ENCODE data around the gene OPRM1. TPM values are rescaled to one million over a fixed set of nuclear protein-coding genes. Genes with fewer than 3 reads are reported as not detected.

OPRM1 gene
- total RNA-seq, 1 donor from 2014 or later: not detected

DNA sequence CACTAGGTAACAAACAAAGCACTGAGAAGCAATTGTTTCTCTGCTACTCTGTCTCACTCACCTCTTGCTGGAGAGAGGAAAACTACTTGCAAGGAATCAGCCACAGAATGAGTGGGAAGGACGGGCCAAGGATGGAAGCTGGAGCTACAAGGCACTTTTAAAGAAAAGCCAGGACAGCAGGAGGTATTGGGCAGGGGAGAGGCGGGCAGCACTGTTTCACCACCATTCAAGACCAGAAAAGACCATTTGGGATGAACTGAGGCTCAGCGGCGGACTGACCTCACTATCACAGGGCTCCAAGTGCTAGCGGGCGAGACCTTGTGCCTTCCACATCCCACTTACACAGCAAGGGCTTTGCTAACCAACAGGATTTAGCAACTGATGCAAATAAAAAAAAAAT, 180.2 kb downstream of the OPRM1 start:
- peaks cover 2% of the 10 kb centered on the region for H3K27me3 ChIP-seq (ENCODE audit: insufficient read depth, low read length)
- Mint-ChIP-seq H3K36me3 (ENCODE audit: low read depth, unreplicated experiment) (no peaks in the 10 kb centered on the region), H3K4me3 (ENCODE audit: unreplicated experiment) (no peak overlapping the region), H3K27me3 (ENCODE audit: low read depth, unreplicated experiment) (peaks cover 3% of the 10 kb centered on the region), H3K9me3 (ENCODE audit: unreplicated experiment) (no peaks in the 10 kb centered on the region), H3K27ac (ENCODE audit: unreplicated experiment) (no peak overlapping the region), H3K4me1 (ENCODE audit: low read depth, unreplicated experiment) (peaks cover 8% of the 10 kb centered on the region)
- H3K4me3 ChIP-seq (ENCODE audit: insufficient read depth, low read depth, low read length): no peak overlapping the region
- H3K9me3 ChIP-seq (ENCODE audit: insufficient read depth, low read depth, low read length): no peaks in the 10 kb centered on the region
- no peak overlapping the region for H3K9ac ChIP-seq (ENCODE audit: low read length)
- no peaks in the 10 kb centered on the region for H4K20me1 ChIP-seq (ENCODE audit: insufficient read depth, low read length)
- no peak overlapping the region for H3K27ac ChIP-seq (ENCODE audit: low read depth, low read length)
- H2AFZ ChIP-seq (ENCODE audit: low read depth, low read length): no peak overlapping the region
- no peak for FAIRE-seq
- no peaks in the 10 kb centered on the region for H3K79me2 ChIP-seq (ENCODE audit: insufficient read depth, low read length)
- no peaks in the 10 kb centered on the region for H3K4me1 ChIP-seq (ENCODE audit: insufficient read depth, low read length)
- no peak for TF ChIP-seq EZH2 (IDR thresholded peaks at IDR 0.05; ENCODE audit: insufficient read depth, low read length)
- TF ChIP-seq, protein P1, sequence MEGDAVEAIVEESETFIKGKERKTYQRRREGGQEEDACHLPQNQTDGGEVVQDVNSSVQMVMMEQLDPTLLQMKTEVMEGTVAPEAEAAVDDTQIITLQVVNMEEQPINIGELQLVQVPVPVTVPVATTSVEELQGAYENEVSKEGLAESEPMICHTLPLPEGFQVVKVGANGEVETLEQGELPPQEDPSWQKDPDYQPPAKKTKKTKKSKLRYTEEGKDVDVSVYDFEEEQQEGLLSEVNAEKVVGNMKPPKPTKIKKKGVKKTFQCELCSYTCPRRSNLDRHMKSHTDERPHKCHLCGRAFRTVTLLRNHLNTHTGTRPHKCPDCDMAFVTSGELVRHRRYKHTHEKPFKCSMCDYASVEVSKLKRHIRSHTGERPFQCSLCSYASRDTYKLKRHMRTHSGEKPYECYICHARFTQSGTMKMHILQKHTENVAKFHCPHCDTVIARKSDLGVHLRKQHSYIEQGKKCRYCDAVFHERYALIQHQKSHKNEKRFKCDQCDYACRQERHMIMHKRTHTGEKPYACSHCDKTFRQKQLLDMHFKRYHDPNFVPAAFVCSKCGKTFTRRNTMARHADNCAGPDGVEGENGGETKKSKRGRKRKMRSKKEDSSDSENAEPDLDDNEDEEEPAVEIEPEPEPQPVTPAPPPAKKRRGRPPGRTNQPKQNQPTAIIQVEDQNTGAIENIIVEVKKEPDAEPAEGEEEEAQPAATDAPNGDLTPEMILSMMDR (IDR thresholded peaks at IDR 0.05; ENCODE audit: insufficient read depth, low read depth, low read length): no peak
- H3K4me2 ChIP-seq (ENCODE audit: low read length): no peak overlapping the region
- no peaks in the 10 kb centered on the region for H3K36me3 ChIP-seq (ENCODE audit: insufficient read depth, low read length)
- no peak for DNase-seq (ENCODE audit: low read depth)

DNA sequence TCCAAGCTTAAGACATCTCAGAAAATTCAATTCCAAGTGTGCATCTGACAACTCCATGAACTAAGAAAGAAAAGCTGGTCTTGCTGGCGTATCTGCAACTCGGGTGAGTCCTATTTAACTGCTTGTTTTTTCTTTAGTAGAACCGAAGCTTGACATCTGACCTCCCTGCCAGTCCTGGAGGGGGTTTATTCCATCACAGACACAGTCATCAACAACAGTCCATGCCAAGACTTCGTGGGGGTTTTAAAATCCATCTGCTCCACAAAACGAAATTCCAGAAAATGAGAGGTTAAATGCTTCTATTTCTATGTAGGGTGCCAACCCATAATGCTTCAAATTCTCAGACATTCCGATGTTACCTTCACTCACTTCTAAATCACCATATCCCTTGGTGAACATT, 183.7 kb downstream of the OPRM1 start:
- Histone ChIP-seq H3K9ac (ENCODE audit: low read length) (no peak overlapping the region), H3K9me3 (ENCODE audit: insufficient read depth, low read depth, low read length) (no peaks in the 10 kb centered on the region), H3K4me1 (ENCODE audit: insufficient read depth, low read length) (no peaks in the 10 kb centered on the region), H3K36me3 (ENCODE audit: insufficient read depth, low read length) (no peaks in the 10 kb centered on the region), H4K20me1 (ENCODE audit: insufficient read depth, low read length) (no peaks in the 10 kb centered on the region), H3K27ac (ENCODE audit: low read depth, low read length) (no peak overlapping the region), H3K79me2 (ENCODE audit: insufficient read depth, low read length) (no peaks in the 10 kb centered on the region), H2AFZ (ENCODE audit: low read depth, low read length) (no peak overlapping the region), H3K4me2 (ENCODE audit: low read length) (no peak overlapping the region), H3K27me3 (ENCODE audit: insufficient read depth, low read length) (peaks cover 2% of the 10 kb centered on the region), H3K4me3 (ENCODE audit: insufficient read depth, low read depth, low read length) (no peak overlapping the region)
- peaks cover 8% of the 10 kb centered on the region for H3K4me1 Mint-ChIP-seq (ENCODE audit: low read depth, unreplicated experiment)
- no peak for FAIRE-seq
- peaks cover 3% of the 10 kb centered on the region for H3K27me3 Mint-ChIP-seq (ENCODE audit: low read depth, unreplicated experiment)
- no peak for DNase-seq (ENCODE audit: low read depth)
- no peaks in the 10 kb centered on the region for H3K36me3 Mint-ChIP-seq (ENCODE audit: low read depth, unreplicated experiment)
- H3K4me3 Mint-ChIP-seq (ENCODE audit: unreplicated experiment): no peak overlapping the region
- no peak overlapping the region for H3K27ac Mint-ChIP-seq (ENCODE audit: unreplicated experiment)
- TF ChIP-seq, protein P1 (IDR thresholded peaks at IDR 0.05; ENCODE audit: insufficient read depth, low read depth, low read length): no peak
- no peak for TF ChIP-seq EZH2 (IDR thresholded peaks at IDR 0.05; ENCODE audit: insufficient read depth, low read length)
- H3K9me3 Mint-ChIP-seq (ENCODE audit: unreplicated experiment): no peaks in the 10 kb centered on the region

DNA sequence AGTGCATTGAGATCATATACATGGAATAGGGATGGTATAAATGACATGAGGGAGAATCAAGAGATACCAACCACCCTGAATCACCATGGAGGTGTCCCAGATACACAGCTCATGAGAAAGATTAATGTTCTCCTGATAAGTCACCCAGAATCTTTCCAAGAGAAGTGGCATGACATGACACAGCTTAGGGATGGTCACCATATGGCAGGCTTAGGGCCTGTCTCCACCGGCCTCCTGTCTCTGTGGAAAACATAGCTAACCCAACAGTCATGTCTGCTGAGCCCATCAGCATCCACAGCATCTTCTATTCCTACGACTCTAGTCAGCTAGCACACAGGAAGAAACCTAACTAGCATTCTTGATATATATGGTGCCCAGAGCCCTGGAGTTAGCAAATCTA, 184.3 kb downstream of the OPRM1 start:
- H3K4me1 Mint-ChIP-seq (ENCODE audit: low read depth, unreplicated experiment): peaks cover 4% of the 10 kb centered on the region
- H3K27ac Mint-ChIP-seq (ENCODE audit: unreplicated experiment): no peak overlapping the region
- H3K36me3 Mint-ChIP-seq (ENCODE audit: low read depth, unreplicated experiment): no peaks in the 10 kb centered on the region
- FAIRE-seq (no peak), DNase-seq (ENCODE audit: low read depth) (no peak)
- H3K27ac ChIP-seq (ENCODE audit: low read depth, low read length): no peak overlapping the region
- no peaks in the 10 kb centered on the region for H4K20me1 ChIP-seq (ENCODE audit: insufficient read depth, low read length)
- peaks cover 3% of the 10 kb centered on the region for H3K27me3 Mint-ChIP-seq (ENCODE audit: low read depth, unreplicated experiment)
- TF ChIP-seq EZH2 (IDR thresholded peaks at IDR 0.05; ENCODE audit: insufficient read depth, low read length): no peak
- TF ChIP-seq, protein P1 (IDR thresholded peaks at IDR 0.05; ENCODE audit: insufficient read depth, low read depth, low read length): no peak
- H2AFZ ChIP-seq (ENCODE audit: low read depth, low read length): no peak overlapping the region
- H3K79me2 ChIP-seq (ENCODE audit: insufficient read depth, low read length): no peaks in the 10 kb centered on the region
- H3K36me3 ChIP-seq (ENCODE audit: insufficient read depth, low read length): no peaks in the 10 kb centered on the region
- no peaks in the 10 kb centered on the region for H3K9me3 ChIP-seq (ENCODE audit: insufficient read depth, low read depth, low read length)
- no peak overlapping the region for H3K4me2 ChIP-seq (ENCODE audit: low read length)
- no peaks in the 10 kb centered on the region for H3K9me3 Mint-ChIP-seq (ENCODE audit: unreplicated experiment)
- H3K4me1 ChIP-seq (ENCODE audit: insufficient read depth, low read length): no peaks in the 10 kb centered on the region
- H3K4me3 Mint-ChIP-seq (ENCODE audit: unreplicated experiment): no peak overlapping the region
- H3K9ac ChIP-seq (ENCODE audit: low read length): no peak overlapping the region
- peaks cover 2% of the 10 kb centered on the region for H3K27me3 ChIP-seq (ENCODE audit: insufficient read depth, low read length)
- H3K4me3 ChIP-seq (ENCODE audit: insufficient read depth, low read depth, low read length): no peak overlapping the region
